GM19455 (cell line): ENCODE measurements around the gene CEMIP2.
"Not testable (repeated sequence)": the region's sequence is repeated elsewhere in the genome, so short reads cannot be mapped to it uniquely, and the experiment has no call there.

Experiments used
- ATAC-seq: cut with Tn5 transposase; IDR thresholded peaks from one replicate; pipeline ENCODE4 v1.9.1; 2021; ENCODE audit not compliant: unreplicated experiment

The CEMIP2 gene

GRCh38 chr9:71768388-71769174 lies at the start of gene CEMIP2:
Gene CEMIP2, minus strand, starts transcription at chr9:71768513. Its CDS starts 18,140 bp downstream, at chr9:71750373.
- ATAC-seq: peak; percentile 87

GRCh38 chr9:71816916-71817451 lies 48.7 kb upstream of the CEMIP2 start:
- no peak for ATAC-seq

- no peak for ATAC-seq
Measured at GRCh38 chr9:71814815-71815214, 46.5 kb upstream of the CEMIP2 start.

GRCh38 chr9:71814226-71814625 lies 45.9 kb upstream of the CEMIP2 start:
- no peak for ATAC-seq

- no peak for ATAC-seq
Measured at GRCh38 chr9:71812385-71812784, 44.1 kb upstream of the CEMIP2 start.

- ATAC-seq: no peak
Measured at GRCh38 chr9:71808068-71808467, 39.8 kb upstream of the CEMIP2 start.

- peak; percentile 94 for ATAC-seq
Measured at GRCh38 chr9:71806901-71807307, 38.6 kb upstream of the CEMIP2 start.

GRCh38 chr9:71805096-71805495 lies 36.8 kb upstream of the CEMIP2 start:
- not testable (repeated sequence) for ATAC-seq

- ATAC-seq: no peak
Measured at GRCh38 chr9:71801826-71802225, 33.5 kb upstream of the CEMIP2 start.

GRCh38 chr9:71797266-71797665 lies 29.0 kb upstream of the CEMIP2 start:
- no peak for ATAC-seq

- ATAC-seq: no peak
Measured at GRCh38 chr9:71796100-71796767, 27.9 kb upstream of the CEMIP2 start.

- ATAC-seq: peak; percentile 94
Measured at GRCh38 chr9:71795097-71795813, 26.9 kb upstream of the CEMIP2 start.

- ATAC-seq: no peak
Measured at GRCh38 chr9:71793386-71794105, 25.2 kb upstream of the CEMIP2 start.

GRCh38 chr9:71791875-71792274 lies 23.6 kb upstream of the CEMIP2 start:
- ATAC-seq: no peak

- no peak for ATAC-seq
Measured at GRCh38 chr9:71790296-71790695, 22.0 kb upstream of the CEMIP2 start.

GRCh38 chr9:71783120-71783523 lies 14.8 kb upstream of the CEMIP2 start:
- ATAC-seq: peak; percentile 43

GRCh38 chr9:71781391-71781790 lies 13.1 kb upstream of the CEMIP2 start:
- ATAC-seq: peak; percentile 69

GRCh38 chr9:71780953-71781352 lies 12.6 kb upstream of the CEMIP2 start:
- ATAC-seq: no peak

- ATAC-seq: no peak
Measured at GRCh38 chr9:71778085-71778484, 9.8 kb upstream of the CEMIP2 start.

- ATAC-seq: no peak
Measured at GRCh38 chr9:71774920-71775319, 6.6 kb upstream of the CEMIP2 start.

GRCh38 chr9:71772726-71773125 lies 4.4 kb upstream of the CEMIP2 start:
- ATAC-seq: no peak
